ENCODE data around the gene CA12.

CA12 gene

DNA sequence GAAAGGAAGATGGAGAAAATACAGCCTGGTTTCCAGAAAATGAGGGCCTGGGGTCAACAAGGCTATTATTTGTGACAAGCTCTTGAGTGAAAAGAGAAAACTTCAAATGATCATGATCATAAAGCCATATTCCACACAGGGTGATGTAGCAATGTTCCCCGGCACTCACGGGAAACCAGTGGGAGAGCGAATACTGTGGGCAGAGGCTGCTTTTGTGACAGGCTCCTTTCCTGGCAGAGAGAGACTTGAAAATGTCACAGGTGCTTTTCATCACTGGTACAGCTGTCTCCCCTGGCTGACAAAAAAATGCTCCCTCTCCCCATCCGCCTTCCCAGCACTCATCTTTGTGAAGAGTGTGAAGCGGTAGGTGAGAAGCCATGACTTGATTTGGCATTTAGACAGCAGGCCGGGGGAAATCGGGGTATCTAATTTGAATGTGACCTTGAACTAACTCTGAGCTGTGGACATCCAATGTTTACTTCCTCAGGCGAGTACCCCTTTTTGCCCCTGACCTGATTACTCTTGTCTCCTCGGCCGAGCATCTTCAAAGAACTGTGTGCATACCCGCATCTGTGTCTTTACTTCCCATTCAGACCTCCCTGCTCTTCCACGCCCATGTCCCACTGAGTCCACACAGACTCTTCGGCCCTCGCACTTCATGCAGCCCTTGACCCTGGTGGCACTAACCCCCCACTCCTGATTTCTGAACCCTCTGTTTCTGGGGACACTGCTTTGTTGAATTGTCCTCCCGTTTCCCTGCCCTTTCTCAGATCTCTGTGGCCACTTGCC lies 23.2 kb downstream of the CA12 start:
- Histone ChIP-seq H3K27ac (no peak overlapping the region), H3K27me3 (replicated peaks) (no peaks in the 10 kb centered on the region), H3K4me3 (ENCODE audit: low read depth, low read length) (no peak overlapping the region), H3K36me3 (replicated peaks) (no peaks in the 10 kb centered on the region)
- in situ Hi-C loops (cut with HindIII; ENCODE audit: low pct_ligation_motif_present, low sequenced_read_pairs) = no loop called here
- no peak for DNase-seq
- TF ChIP-seq CTCF (IDR thresholded peaks at IDR 0.05; ENCODE audit: low read depth, low read length, missing control alignments) = no peak

GRCh38 chr15:63357731-63358130 lies 23.9 kb downstream of the CA12 start:
- DNase-seq = no peak
- H3K4me3 ChIP-seq (ENCODE audit: low read depth, low read length) = no peak overlapping the region
- H3K36me3 ChIP-seq (replicated peaks) = no peaks in the 10 kb centered on the region
- no peaks in the 10 kb centered on the region for H3K27me3 ChIP-seq (replicated peaks)
- no peak overlapping the region for H3K27ac ChIP-seq
- no peak for TF ChIP-seq CTCF (IDR thresholded peaks at IDR 0.05; ENCODE audit: low read depth, low read length, missing control alignments)
- in situ Hi-C loops (cut with HindIII; ENCODE audit: low pct_ligation_motif_present, low sequenced_read_pairs) = no loop called here

DNA sequence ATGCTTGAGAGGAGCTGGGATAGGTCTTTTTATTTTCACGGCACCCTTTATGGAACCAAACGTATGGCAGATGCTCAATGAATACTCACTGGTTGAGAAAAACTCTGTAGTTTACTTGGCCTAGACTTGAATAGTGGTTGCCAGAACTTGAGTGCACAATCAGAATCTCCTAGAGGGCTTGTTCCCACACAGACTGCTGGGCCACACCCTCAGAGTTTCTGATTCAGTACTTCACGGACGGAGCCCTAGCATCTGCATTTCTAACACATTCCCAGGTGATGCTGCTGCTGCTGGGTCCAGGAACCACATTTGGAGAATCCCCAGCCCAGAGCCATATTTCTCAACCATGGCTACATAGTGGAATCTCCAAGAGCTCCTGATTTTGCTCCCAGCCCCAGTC lies 24.6 kb downstream of the CA12 start:
- Histone ChIP-seq H3K27me3 (replicated peaks) (no peaks in the 10 kb centered on the region), H3K4me3 (ENCODE audit: low read depth, low read length) (no peak overlapping the region), H3K27ac (no peak overlapping the region), H3K36me3 (replicated peaks) (no peaks in the 10 kb centered on the region)
- in situ Hi-C loops (cut with HindIII; ENCODE audit: low pct_ligation_motif_present, low sequenced_read_pairs) = no loop called here
- TF ChIP-seq CTCF (IDR thresholded peaks at IDR 0.05; ENCODE audit: low read depth, low read length, missing control alignments) = no peak
- no peak for DNase-seq

- no peak for TF ChIP-seq CTCF (IDR thresholded peaks at IDR 0.05; ENCODE audit: low read depth, low read length, missing control alignments)
- in situ Hi-C loops (cut with HindIII; ENCODE audit: low pct_ligation_motif_present, low sequenced_read_pairs) = no loop called here
- no peaks in the 10 kb centered on the region for H3K36me3 ChIP-seq (replicated peaks)
- no peak for DNase-seq
- no peaks in the 10 kb centered on the region for H3K27me3 ChIP-seq (replicated peaks)
- no peak overlapping the region for H3K27ac ChIP-seq
- H3K4me3 ChIP-seq (ENCODE audit: low read depth, low read length) = no peak overlapping the region
Observed at GRCh38 chr15:63354821-63355650, 26.6 kb downstream of the CA12 start.

DNA sequence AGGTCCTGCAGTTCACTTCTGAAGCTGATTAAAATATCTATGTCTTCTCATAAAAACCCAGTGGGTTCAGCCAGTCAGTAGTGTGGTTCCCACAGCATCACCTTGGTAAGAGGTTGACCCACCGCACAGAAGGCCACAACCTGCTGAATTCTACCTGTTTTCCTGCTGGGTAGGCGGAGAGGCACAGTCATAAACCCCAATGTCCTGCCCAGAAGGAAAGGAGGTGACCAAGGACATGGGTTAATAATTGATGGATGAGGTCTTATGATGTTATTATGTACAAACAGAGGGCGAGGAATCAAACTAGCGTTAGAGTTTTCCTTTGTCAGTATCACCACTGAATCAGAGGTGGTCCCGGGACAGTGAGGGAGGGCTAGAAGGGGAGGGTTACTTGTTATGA lies 27.8 kb downstream of the CA12 start:
- in situ Hi-C loops (cut with HindIII; ENCODE audit: low pct_ligation_motif_present, low sequenced_read_pairs) = no loop called here
- TF ChIP-seq CTCF (IDR thresholded peaks at IDR 0.05; ENCODE audit: low read depth, low read length, missing control alignments) = no peak
- no peak overlapping the region for H3K4me3 ChIP-seq (ENCODE audit: low read depth, low read length)
- DNase-seq = no peak
- H3K36me3 ChIP-seq (replicated peaks) = no peaks in the 10 kb centered on the region
- no peak overlapping the region for H3K27ac ChIP-seq
- no peaks in the 10 kb centered on the region for H3K27me3 ChIP-seq (replicated peaks)

Measured in brain microvascular endothelial cell (primary cell).